HG02763 (cell line): ENCODE measurements around the gene VAV3.

Source experiments
- ATAC-seq: cut with Tn5 transposase; IDR thresholded peaks from one replicate; pipeline ENCODE4 v1.9.1; 2021; ENCODE audit warnings: mild to moderate bottlenecking, moderate library complexity; ENCODE audit not compliant: unreplicated experiment

VAV3 gene

DNA sequence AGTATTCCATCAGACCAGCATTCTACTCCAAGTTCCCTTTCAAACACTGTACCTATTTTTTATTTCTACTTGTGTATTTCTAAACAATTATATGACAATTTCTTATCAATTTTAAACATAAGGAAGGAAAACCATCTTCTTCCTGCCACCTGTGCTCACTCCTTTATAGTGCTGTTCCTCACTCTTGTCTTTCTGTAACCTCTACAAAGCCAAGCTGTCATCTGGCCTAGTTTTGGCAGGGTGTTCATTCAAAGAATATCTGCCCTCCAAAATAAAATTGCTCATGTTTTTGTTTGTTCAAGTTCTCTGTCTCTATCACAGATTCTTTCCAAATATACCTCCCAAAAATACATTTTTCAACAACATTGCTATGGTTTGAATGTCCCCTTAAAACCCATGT is 360.2 kb downstream of the VAV3 start:
- no peak for ATAC-seq

DNA sequence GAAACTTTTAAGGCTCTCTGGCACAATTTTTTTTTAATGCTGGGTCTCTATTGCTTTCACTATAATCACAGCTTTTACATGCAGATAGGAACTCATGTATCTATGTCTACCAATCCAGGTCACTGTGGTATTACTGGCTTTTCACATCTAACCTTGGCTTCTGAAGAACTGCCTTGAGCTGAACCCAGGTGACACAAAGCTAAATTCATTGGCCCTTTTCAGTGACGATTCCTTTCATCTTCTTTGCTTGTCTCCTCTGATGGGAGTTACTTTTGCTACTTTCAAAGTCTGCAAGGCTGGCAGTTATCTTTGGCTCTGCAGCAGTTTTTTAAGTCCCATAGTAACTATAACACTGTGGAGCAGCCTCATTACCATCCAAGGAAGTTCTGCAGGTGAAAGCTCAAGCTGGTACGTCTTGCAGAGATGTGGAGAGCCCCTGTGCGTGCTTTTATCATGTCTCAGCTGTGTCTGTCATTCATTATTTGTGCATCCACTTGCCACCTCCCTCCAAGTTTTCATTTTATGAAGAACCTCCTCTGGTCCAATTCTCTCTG is 364.3 kb downstream of the VAV3 start:
- no peak for ATAC-seq

DNA sequence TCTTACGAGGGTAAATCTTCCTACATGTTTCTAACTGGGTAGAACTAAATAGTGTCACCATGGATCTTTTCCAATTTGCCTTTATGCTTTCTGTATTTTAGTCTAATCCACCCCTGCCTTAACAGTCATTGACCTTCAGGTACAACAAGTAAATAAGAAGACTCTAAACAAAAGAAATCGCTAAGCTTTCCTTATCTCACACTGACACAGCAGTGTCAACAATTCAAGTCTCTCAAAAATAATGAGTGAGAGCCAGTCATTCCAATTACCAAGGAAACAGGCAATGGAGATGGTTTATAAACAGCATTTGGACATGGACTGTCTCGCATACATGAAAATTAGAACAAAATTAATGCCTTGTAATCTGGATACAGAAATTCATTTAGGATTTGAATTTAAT is 365.8 kb downstream of the VAV3 start:
- no peak for ATAC-seq

DNA sequence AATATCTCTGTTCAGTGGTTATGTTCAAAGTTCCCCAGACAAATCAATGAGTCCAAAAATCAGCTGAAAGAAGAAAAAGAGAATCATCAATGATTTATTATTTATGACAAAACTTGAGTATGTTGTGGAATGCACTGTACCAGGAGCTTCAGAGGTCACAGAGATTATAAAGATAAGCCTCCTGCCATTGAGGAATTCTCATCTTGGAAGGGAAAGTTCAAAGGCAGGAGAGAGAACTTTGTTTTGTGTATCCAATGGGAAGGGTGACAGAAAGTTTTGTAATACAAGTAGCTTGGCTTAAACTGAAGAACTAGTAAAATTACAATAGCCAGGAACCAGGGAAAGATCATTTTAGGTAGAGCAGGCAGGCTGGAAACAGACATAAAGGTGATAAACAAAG is 367.7 kb downstream of the VAV3 start:
- ATAC-seq = no peak

DNA sequence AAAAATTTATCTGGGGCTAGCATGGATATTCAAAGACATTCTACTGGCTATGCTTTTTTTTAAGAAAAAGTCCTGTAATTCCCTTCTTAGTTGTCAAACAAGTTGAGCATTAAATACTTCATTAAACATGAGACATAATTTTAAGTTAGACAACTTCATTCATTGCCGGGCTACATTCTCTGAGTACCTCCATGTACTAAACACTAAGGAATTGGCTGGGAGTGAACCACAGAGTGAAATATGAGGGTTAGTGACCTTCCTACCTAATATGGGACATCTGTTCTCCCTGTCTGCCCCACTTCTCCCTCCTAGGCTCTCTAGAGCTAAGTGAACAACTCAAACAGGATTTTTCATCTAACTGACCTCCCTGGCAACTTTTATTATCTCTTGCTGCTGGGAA is 370.4 kb downstream of the VAV3 start:
- no peak for ATAC-seq

DNA sequence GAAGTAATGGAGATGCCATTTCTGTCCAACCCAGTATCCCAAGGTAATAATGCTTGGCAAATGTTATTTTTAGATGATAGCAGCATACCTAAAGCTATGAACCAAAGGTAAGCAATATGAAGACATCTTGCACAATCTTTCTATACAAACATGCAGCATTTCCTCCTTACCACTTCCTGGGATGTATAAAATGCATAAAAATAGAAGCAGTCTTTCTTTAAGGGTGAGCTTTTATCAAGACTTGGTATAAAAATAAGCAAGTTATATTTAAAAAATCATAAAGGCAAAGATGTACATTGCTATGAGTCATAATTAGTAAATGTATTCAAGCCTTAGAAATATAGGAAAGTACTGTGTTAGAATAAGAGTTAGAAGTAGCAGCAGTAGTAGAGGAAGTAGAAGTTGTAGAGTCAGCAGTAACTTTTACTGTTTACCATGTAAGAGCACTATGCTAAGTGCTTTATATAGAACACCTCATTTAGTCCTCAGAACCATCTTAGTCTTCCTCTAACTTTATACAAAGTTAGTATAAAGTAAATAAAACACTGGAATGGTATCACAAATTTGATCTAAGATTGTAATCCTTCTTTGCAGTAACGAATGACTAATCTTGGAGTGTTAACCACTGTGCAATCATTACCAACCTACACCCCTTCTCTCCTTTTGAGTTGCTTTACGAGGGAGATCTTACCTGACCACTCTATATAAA is 371.3 kb downstream of the VAV3 start:
- ATAC-seq = no peak

DNA sequence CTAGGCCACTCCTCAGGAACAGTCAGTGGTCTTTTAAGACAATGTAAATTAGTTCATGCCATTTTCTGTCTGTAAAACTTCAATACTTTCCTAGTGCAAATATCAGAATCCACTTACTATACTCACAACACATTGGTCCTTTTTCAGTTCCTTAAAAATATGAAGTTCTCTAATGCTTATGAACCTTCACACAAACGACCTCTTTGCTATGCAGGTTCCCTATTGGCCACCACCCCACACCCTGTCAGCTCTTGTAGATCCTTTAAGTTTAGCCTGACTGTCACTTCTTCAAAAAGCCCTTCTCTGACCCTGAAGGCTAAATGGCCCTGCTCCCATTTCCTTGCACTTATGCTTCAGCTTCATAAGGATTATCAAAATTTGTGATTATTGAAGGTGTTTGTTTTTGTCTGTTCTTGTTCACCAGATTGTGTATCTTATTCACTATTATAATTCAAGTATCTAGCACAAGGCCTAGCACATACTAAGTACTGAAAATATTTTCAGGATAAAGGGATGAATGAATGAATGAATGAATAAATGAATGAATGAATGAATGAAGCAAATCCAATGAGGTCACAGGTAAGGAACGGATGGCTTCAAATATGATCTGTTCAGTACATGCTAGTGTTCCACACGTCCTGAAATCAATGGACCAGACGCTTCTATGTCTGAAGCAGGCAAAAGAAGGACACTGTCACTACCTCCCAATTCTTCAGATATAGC is 373.9 kb downstream of the VAV3 start:
- no peak for ATAC-seq

DNA sequence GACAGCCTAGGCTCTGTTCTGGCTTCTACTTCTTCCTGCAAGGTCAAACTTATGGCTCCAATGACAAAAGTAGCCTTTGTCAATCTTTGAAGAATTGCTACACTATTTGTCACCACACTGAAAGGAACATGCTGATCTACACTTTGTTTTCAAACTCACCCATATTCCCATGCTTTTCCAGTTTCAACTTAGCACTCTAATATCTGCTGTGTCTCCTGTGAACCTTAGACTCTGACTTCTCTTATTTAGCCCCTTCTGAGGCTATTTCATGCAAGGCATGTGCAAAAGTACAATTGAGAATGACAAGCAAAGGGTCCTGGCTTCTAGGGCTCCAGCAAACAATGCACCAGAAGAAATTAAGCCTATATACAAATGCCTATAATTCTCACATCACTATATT is 374.9 kb downstream of the VAV3 start:
- no peak for ATAC-seq

DNA sequence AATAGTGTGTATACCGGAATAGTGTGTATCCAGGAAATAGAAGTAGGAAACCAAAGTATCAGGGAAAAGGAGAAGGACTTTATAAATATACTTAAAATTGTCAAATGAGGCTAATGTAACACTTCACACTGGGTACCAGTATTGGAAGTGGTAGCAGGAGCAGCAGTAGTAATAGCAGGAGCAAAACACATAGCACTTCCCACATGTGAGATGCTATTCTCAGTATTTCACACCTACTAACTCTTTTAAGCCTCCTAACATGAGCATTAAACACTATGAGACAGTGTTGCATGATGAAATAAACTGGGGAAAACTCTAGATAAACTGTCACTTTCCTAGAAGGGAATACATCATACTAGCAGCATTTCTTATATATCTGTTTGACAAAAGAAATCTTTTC is 376.7 kb downstream of the VAV3 start:
- no peak for ATAC-seq

DNA sequence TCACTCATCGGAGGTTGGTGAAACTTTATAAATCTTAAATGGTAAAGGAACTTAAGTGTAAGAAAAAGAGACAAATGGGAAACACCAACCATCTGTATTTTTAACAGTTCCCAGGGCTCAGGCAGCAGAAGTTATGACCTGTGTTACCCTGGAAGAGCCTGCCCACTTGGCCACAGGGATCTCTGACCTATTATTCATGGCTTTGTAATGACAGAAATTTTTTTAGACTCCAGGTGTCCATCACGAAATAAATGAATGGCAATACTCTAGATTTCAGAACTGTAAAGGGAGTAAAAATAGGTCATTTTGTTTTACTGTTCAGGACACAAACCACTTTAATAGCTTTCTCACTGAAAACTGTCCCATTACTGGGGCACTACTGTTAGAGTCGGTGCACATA is 389.8 kb downstream of the VAV3 start:
- ATAC-seq = no peak

DNA sequence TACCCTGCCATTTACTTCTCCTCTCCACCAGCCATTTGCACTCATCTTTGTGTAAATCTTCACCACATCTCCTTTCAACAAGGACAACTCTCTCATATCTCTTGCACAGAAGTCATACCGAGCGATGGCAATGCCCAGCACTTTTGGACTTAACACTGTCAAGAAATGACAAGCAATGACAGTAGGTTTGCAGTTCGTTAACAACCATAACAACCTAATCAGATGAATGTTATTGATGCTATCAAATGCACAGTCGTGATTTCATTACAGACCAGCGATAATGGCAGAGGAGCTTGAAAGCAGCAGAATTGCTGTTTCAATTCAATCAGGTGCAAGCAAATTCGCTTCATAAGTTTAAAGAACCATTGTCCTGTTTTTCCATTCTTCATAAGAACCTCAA is 390.9 kb downstream of the VAV3 start:
- no peak for ATAC-seq

DNA sequence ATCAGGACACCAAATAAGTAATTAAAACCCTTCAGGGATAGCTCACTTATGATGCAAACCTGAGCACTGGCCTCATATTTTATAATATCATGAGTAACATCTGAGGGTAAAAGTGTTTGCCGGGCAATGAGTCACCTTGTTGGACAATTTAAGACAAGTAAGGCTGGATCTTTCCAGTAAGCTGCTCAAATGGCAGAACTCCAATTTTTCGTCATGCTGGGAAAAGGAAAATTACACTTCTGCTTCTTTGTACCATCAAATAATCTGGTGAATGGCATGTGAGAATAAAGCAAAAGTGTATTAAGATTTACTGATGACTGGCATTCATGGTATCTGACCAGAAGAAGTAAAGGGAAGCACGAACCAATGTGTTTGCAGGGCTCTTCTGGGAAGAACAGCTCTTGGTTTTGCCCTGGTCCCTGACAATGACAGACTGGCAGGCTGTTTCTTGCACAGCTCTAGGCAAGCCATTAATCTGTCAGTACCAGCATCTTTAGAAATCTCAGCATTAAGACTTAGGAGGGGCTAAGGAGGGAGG is 392.2 kb downstream of the VAV3 start:
- no peak for ATAC-seq

DNA sequence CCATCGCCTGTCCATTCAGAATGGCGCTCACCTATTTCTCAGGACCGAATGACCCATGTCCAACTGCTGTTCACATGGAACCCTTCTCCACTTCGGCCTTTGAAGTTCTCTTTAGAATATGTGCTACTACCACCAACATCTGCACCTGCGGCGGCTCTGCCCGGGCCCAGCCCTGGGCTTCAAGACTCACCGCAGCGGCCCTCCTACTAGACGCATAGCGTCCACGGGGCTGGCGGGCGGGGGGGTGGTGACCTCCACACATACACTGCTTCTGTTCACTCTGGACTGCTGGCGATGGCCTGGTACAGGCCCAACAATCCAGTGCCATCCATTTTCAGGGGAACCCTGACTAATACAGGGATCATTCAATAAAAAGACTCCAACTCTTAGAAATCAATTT is 394.2 kb downstream of the VAV3 start:
- ATAC-seq = no peak

DNA sequence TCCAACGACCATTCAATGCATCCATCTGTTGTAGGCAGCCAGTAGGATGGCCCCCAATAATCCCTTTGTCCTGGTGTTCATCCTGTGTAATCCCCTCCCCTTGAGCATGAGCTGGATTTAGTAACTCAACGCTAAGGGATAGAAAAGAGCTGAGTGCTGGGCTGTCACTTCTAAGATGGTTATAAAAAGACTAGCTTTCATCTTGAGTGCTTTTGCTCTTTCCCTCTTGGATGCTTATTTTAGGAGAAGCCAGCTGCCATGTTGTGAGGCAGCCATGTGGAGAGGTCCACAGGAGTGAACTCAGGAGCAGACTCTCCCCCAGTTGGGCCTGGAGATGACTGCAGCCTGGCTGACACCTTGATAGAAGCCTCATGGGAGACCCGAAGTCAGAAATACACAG is 401.5 kb downstream of the VAV3 start:
- no peak for ATAC-seq

DNA sequence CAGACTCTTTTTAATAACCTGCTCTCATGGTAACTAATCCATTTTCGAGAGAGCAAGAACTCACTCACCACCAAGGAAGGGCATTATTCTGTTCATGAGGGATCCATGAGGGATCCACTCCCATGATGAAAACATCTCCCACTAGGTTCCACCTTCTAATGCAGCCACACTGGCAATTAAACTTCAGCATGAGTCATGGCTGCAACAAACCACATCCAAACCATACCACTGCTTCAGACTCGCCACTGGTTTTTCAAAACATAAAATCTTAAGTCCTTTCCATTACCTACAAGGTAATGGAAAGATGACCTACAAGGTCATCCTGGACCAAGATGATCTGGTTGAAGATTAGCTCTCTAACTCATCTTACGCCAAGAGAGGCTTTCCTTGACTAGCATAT is 405.1 kb downstream of the VAV3 start:
- no peak for ATAC-seq

DNA sequence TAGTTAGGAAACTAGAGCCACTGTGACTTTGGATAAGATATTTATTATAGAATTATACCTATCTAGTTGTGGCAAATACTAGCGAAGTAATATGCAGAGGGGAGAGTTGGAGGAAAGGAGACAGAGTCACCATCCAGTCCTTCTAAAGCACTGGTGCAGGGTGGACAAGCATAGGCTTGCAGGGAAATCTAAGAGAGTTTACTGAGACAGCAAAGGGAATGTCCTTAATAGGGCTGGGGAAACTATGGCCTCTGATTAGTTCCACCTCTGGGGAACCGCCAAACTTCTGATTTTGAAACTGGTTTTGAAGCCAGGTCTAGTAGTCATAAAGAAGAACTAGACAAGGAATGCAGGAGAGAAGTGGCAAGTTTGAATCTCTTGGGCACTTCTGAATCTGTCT is 407.9 kb downstream of the VAV3 start:
- no peak for ATAC-seq

DNA sequence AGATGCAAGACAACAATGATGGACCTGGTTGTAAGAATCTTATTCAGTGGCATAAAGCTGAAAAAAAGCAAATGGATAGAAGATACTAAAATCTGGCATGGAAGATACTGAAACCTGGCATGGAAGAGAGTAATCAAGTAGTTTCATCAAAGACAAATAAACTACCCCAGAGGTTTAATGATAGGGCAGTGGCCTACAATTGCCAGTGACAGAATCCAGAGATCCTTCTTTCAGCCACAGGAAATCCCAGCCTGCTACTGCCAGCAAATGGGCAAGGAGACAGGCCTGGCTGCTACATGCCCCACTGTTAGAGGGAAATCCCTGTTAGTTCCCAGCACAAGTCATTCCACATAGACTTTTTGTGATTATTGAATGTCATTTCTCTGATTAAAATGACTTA is 409.4 kb downstream of the VAV3 start:
- no peak for ATAC-seq

DNA sequence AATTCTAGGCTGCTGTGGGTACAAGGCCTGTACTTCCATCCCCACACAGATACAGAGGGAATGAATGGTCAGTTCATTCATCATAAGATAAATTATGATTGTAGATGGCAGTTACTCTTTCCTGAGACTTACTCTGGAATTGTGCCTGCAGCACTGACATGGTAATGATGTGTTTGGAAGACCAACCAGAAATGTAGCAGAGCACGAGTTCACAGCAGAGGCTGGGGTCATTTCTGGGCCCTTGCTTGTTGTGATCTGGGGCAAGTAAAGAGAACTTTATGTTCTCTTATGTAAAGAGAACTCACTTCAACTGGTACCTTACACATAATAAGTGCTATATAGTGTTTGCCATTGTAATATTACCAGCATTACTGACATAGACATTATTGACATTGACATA is 412.2 kb downstream of the VAV3 start:
- no peak for ATAC-seq

DNA sequence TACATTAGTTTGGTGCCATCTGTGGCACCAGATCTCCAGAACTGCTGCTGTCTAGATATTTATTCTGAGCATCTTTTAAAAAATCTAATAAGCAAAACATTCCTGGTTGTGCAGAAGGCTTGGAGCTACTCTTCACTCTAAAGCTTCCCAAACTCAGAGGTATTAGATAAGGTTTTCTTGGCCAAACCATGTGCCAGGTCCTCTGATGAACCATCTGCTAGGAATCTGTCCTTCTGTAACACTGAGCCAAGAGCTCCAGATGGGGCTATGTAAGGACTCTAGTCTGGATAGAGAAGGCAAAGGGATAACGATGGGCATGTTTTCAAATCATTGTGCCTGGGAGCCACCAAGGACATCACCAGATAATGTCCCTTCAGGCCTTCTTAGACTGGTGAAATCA is 413.5 kb downstream of the VAV3 start:
- no peak for ATAC-seq

DNA sequence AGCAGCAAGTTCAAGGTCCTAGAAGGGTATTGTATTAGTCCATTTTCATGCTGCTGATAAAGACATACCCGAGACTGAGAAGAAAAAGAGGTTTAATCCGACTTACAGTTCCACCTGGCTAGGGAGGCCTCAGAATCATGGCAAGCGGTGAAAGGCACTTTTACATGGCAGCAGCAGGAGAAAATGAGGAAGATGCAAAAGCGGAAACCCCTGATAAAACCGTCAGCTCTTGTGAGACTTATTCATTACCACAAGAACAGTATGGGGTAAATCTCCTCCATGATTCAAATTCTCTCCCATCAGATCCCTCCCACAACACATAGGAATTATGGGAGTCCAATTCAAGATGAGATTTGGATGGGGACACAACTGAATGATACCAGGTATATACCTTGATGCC is 414.6 kb downstream of the VAV3 start:
- ATAC-seq = no peak

DNA sequence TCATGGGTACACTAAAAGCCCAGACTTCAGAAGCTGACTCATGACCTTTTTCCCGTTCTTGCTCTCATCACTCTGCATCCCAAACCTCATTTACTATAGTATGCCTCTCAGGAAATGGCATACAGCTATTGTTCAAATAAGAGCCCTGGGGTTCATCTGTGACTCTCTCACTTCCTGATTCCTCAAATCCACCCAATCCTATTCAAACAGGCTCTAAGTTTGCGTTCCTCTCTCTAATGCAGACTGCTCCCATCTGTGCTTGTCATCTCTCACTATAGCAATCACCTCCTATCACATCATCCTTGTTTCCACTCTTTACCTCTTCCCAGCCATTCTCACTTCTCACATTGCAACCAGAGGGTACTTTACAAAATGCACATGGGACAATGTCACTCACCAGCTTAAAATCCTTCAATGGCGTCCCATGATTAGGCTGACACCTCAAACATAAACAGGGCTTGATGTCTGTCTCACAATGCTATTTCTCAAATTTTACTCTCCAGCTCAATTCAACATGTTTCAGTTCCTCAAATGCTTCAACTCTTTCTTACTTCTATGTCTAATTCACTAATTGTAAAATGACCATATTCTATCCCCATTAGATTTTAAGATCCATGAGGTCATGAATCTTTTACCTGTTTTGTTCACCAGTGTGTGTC is 415.7 kb downstream of the VAV3 start:
- ATAC-seq = no peak

DNA sequence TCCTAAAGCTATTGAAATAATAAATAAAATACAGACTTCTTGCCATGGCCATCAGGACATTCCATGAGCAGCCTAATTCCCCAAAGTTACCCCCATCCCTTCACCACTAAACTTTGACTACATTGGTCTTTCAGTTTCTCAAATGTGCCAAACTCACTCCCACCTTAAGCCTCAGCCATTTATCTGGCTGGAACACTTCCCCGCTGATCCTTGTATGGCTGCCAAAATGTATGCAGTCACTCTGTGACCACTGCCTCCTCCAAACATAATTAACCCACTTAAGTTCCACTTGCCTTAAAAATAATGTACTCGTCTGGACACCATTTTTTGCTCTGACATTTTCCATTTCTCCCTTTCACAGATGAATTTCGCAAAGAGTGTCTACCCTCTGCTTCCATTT is 416.7 kb downstream of the VAV3 start:
- ATAC-seq = no peak
